GM13976 (cell line): Measurements from ENCODE around the gene PPRC1.
A peak's percentile ranks its signal among the peaks of the same experiment; 100 is the strongest.

Experiments
- DNase-seq: peaks from one replicate; pipeline ENCODE4 v3.0.0; 2012; ENCODE audit warnings: low spot score
- CTCF ChIP-seq: IDR thresholded peaks from 2 replicates; pipeline ENCODE4 v1.5.1; 2012; ENCODE audit warnings: borderline replicate concordance, mild to moderate bottlenecking; ENCODE audit not compliant: insufficient read depth; ENCODE audit errors: extremely low read depth, missing control alignments, control extremely low read depth
- in situ Hi-C: fragments of 300-500 bp; cut with MboI; formaldehyde crosslinking; loops from one replicate; pipeline ENCODE4 v1.12.0; 2022; ENCODE audit warnings: low sequenced_read_pairs, mixed read lengths, inconsistent platforms; ENCODE audit not compliant: unreplicated experiment

The PPRC1 gene

GRCh38 chr10:102118867-102119266, 14.0 kb upstream of the PPRC1 start:
- in situ Hi-C loops = no loop called here
- no peak for TF ChIP-seq CTCF
- DNase-seq = no peak

- no peak for TF ChIP-seq CTCF
- peak; percentile 87 for DNase-seq
- in situ Hi-C loops = no loop called here
Measured at GRCh38 chr10:102119417-102120141, 13.3 kb upstream of the PPRC1 start.

DNA sequence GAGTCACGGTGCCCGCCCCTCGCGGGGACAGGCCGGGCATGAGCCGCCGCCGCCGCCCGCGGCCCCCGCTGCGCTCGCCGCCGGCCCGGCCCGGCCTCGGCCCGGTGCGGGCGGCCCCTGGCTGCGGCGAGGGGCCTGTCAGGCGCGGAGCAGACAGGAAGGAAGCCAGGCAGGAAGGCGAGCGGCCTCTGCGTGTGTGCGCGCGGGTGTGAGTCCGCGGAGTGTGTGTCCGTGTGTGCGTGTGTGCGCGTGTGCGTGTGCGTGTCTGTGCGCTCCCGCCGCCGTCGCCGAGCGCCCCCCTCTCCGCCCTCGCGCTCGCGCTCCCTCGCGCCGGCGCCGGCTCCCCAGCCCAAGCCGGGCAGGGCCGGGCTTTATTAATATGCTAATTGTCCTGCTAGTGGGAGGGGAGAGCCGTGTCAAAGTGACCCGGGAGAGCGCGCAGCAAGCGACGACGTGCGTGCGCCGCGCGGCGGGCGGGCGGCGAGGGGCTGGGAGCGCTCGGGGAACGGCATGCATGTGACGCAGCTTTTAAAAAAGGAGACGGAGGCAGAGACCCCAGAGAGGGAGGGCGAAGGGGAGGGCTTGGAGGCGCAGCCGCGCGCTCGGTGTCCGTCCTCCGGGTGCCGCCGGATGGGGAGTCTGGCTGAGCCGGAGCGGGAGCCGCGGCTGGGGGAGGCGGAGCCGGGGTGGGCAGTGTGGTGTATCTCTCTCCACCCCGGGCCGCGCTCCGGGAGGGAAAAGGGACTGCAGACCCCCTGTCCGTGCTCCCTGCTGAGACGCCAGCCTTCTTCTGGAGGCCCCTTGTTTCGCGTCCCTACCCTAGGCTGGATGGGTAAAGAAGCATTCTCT, 12.5 kb upstream of the PPRC1 start, which contains the start of gene LDB1:
Gene LDB1 (minus strand): TSS at position 227 of the 849 bp plus-strand sequence. CDS start 258 bp downstream, outside the sequence.
- peak; percentile 90 for DNase-seq
- in situ Hi-C loops = no loop called here
- peak; percentile 13 for TF ChIP-seq CTCF

DNA sequence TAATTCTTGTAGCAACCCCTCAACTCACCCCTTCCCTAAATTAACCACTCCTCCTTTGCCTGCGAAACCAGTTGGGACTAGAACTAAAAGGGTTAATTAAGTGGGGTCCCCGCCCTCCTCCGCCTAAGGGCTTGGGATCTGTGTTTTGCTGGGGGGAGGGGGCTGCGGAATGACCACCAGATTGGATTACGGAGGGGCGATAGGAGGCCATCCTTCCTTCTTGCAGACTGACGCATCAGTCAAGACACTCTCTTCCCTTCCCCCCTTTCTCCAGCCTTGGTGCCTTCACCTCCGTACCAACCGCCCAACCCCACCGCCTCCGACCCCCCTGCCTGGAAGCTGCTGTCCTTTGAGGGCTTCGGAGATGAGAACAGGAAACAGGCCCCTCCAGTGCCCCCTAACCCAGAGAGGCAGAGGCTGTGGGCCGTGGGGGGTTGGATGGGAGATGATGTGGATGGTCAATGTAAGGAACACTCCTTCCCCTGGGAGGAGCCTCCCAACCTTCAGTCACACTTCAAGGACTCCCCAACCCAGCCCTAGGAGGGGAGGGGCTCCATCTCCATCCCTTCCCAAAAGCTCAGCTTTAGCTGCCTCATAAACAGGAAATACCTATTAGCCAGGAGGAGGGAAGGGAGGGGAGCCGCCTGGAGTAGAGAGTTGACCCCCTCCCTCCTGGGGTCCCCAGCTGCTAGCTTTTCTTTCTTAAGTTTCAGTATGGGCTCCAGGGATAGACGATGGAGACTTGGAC, 11.7 kb upstream of the PPRC1 start:
- TF ChIP-seq CTCF = no peak

DNA sequence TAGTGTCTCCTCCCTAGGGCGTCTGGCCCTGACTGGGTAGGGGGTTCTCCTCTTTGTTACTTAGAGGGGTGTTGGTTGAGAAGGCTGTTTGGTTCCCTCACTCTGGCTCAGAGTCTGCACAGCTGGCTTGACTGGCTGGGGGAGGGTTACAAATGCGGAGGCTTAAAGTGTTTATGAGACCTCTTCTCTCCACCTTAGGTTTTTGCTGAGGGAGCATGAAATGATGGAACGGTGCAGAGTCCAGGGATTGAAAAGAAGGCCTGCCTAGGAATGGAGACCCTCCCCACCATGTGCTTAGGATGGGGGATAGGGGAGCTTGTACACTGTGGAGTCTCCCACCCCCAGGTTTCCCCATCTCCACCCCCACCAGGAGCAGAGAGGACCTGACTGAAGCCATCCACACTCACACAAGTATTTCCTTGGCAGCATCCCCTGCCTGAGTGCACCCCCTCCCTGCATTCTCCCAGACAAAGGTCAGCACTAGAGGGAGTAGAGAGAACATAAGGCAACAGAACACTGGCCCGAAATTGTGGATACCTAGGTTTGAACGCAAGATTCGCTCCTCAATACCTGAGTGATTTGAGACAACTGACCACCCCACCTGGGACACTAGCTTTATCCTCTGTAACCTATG, 11.0 kb upstream of the PPRC1 start:
- DNase-seq = no peak
- in situ Hi-C loops = no loop called here
- no peak for TF ChIP-seq CTCF

More for the DNA sequence above, 11.7 kb upstream of the PPRC1 start:
- no peak for DNase-seq
- in situ Hi-C loops = no loop called here

DNA sequence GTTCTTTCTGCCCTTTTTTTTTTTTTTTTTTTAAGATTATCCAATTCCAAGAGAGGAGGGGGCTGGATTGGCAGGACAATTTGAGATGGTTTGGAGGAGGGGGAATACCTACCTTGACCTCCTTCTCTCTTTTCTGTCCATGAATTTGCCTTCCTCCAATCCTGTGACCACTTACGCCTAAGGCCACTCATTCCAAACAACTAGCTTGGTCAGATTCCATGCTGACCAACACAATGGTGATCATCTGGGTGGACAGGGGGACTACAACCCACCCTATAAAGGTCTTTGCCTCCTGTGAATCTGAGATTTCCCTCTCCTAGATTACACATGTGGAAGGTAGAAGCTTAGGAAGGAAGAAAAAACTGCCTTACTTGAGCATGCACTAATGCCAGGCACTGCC, 10.4 kb upstream of the PPRC1 start:
- in situ Hi-C loops = no loop called here
- no peak for TF ChIP-seq CTCF
- DNase-seq = no peak
